ENCODE measurements around the gene SUSD6. TPM values are rescaled to one million over a fixed set of nuclear protein-coding genes. Genes with fewer than 3 reads are reported as not detected.

The SUSD6 gene
- polyA plus RNA-seq, 2 of the 4 experiments (the other 2 are of a cell fraction): 4.3 to 7.0 TPM

GRCh38 chr14:69671365-69672030, 60.1 kb downstream of the SUSD6 start:
- CTCF ChIA-PET: no interaction called here
- Histone ChIP-seq H3K4me2 (no peak overlapping the region), H3K9me3 (no peaks in the 10 kb centered on the region), H3K4me1 (peaks cover 14% of the 10 kb centered on the region), H3K27ac (no peak overlapping the region), H3K4me3 (no peak overlapping the region)
- TF ChIP-seq NPAS2 (CRISPR knock-in tag; IDR thresholded peaks at IDR 0.05; ENCODE audit: borderline replicate concordance): no peak
- no peak for TF ChIP-seq HOXB5 (CRISPR knock-in tag; IDR thresholded peaks at IDR 0.05)
- TF ChIP-seq FOXS1 (CRISPR knock-in tag; IDR thresholded peaks at IDR 0.05): no peak
- no peak for TF ChIP-seq CBX2 (IDR thresholded peaks at IDR 0.05; ENCODE audit: borderline replicate concordance, low read depth)
- TF ChIP-seq ESRRA (IDR thresholded peaks at IDR 0.05; ENCODE audit: borderline replicate concordance, low read length): no peak
- TF ChIP-seq KDM5A (IDR thresholded peaks at IDR 0.05): no peak
- no peak for TF ChIP-seq HDAC2 (IDR thresholded peaks at IDR 0.05)
- no peak for TF ChIP-seq EHF (CRISPR knock-in tag; IDR thresholded peaks at IDR 0.05)
- no peak for TF ChIP-seq POLR2AphosphoS2 (conservative IDR thresholded peaks at IDR 0.05; ENCODE audit: low read length)
- TF ChIP-seq USF2 (IDR thresholded peaks at IDR 0.05): no peak
- ATAC-seq (no peak), DNase-seq (ENCODE audit: low read depth in 1 of 2, low spot score in 1 of 2) (no peak), FAIRE-seq (no peak)
- WGBS (ENCODE audit: missing lambda C conversion rate): 84% methylated on average over 8 of the region's 8 CpGs
- POLR2A ChIA-PET: no interaction called here

DNA sequence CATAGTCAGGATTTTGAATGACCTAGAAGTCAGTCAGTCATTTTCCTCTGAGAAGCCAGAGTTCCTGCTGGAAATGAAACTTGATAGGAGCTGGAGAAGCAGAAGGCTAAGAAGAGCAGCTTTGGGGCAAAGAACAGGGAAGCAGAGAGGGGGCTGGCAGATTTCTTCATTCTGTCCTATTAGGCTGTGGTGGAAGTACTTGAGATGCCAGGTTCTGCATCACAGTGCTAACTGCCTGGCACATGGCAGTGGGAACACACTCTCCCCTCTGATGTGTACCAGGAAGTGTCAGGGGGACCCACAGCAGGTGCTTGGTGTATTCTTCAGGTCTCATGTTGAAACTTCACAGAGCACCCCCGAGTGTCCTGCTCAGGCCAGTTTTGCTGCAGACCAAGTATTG, 61.0 kb downstream of the SUSD6 start:
- DNase-seq (ENCODE audit: low read depth in 1 of 2, low spot score in 1 of 2) (no peak), ATAC-seq (no peak), FAIRE-seq (no peak)
- Histone ChIP-seq H3K4me2 (no peak overlapping the region), H3K4me3 (no peak overlapping the region), H3K9me3 (no peaks in the 10 kb centered on the region), H3K4me1 (peaks cover 5% of the 10 kb centered on the region; the same call in 1 of the 3 replicates), H3K27ac (no peak overlapping the region)
- TF ChIP-seq ESRRA (IDR thresholded peaks at IDR 0.05; ENCODE audit: borderline replicate concordance, low read length): no peak
- ChIA-PET POLR2A (no interaction called here), CTCF (no interaction called here)
- 88% methylated on average over 1 of the region's 1 CpG for WGBS (ENCODE audit: missing lambda C conversion rate)

- DNase-seq (ENCODE audit: low read depth in 1 of 2, low spot score in 1 of 2) (no peak), ATAC-seq (no peak), FAIRE-seq (no peak)
- H3K9me3 ChIP-seq: no peaks in the 10 kb centered on the region
- ChIA-PET CTCF (no interaction called here), POLR2A (interaction anchor here (0.6 kb wide), 1 partner anchor 45 kb away, joined by 14 read pairs; no protein-coding TSS in a partner anchor)
- H3K4me1 ChIP-seq: no peaks in the 10 kb centered on the region
- TF ChIP-seq CBX8 (IDR thresholded peaks at IDR 0.05) (no peak), HEYL (CRISPR knock-in tag; IDR thresholded peaks at IDR 0.05) (no peak), KDM5A (IDR thresholded peaks at IDR 0.05) (no peak), RARB (CRISPR knock-in tag; IDR thresholded peaks at IDR 0.05) (no peak), CHD4 (IDR thresholded peaks at IDR 0.05; ENCODE audit: borderline replicate concordance) (no peak), NR3C1 (IDR thresholded peaks at IDR 0.05) (no peak), REST (IDR thresholded peaks at IDR 0.05) (no peak), BHLHE40 (IDR thresholded peaks at IDR 0.05; ENCODE audit: low read depth, low read length) (no peak), HOXB13 (CRISPR knock-in tag; IDR thresholded peaks at IDR 0.05; ENCODE audit: low read depth) (no peak), KDM1A (IDR thresholded peaks at IDR 0.05; ENCODE audit: low read depth) (no peak), FOSB (CRISPR knock-in tag; IDR thresholded peaks at IDR 0.05) (no peak), RNF2 (IDR thresholded peaks at IDR 0.05; ENCODE audit: borderline replicate concordance, low read depth) (no peak), ESRRA (IDR thresholded peaks at IDR 0.05; ENCODE audit: borderline replicate concordance, low read length) (no peak)
- TF ChIP-seq, protein P1, sequence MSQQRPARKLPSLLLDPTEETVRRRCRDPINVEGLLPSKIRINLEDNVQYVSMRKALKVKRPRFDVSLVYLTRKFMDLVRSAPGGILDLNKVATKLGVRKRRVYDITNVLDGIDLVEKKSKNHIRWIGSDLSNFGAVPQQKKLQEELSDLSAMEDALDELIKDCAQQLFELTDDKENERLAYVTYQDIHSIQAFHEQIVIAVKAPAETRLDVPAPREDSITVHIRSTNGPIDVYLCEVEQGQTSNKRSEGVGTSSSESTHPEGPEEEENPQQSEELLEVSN (IDR thresholded peaks at IDR 0.05; ENCODE audit: borderline replicate concordance, low read depth): no peak
- TF ChIP-seq, protein P2, sequence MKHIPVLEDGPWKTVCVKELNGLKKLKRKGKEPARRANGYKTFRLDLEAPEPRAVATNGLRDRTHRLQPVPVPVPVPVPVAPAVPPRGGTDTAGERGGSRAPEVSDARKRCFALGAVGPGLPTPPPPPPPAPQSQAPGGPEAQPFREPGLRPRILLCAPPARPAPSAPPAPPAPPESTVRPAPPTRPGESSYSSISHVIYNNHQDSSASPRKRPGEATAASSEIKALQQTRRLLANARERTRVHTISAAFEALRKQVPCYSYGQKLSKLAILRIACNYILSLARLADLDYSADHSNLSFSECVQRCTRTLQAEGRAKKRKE (CRISPR knock-in tag; IDR thresholded peaks at IDR 0.05; ENCODE audit: low read depth): no peak
- H3K4me2 ChIP-seq: no peak overlapping the region
- H3K4me3 ChIP-seq: no peak overlapping the region
- H3K27ac ChIP-seq: no peak overlapping the region
Measured at GRCh38 chr14:69673104-69673503, 61.7 kb downstream of the SUSD6 start.
